Stomach (tissue), 4 donors: ENCODE data around the gene NODAL.

Experiments used
- CTCF ChIP-seq, 7 experiments: fragments of 450-650 bp in 4 of 7; fragments of 200-600 bp in 3 of 7; sonication (generic) in 3 of 7; IDR thresholded peaks; one replicate each; pipeline ENCODE4 v1.5.1; 2016 to 2019; ENCODE audit warnings: antibody characterized with exemption in 7 of 7, control low read depth in 2 of 7, mild to moderate bottlenecking in 1 of 7
- POLR2AphosphoS5 ChIP-seq, 3 donors: sonication (generic); formaldehyde crosslinking; IDR thresholded peaks; one replicate each; pipeline ENCODE4 v1.6.1; 2016; ENCODE audit warnings: antibody characterized with exemption in 3 of 3

- TF ChIP-seq POLR2AphosphoS5 (IDR thresholded peaks at IDR 0.05) (peak in 1 of 3 donors; percentile 30), CTCF (IDR thresholded peaks at IDR 0.05) (peak in 3 of 7 experiments; percentile 4 to 39 (median 11))
Observed at GRCh38 chr10:70478191-70479164, 37.0 kb upstream of the NODAL start, which contains the start of gene PALD1.
